Calu3 (cell line): ENCODE data around the gene CLDN14. TPM values are rescaled to one million over a fixed set of nuclear protein-coding genes. Genes with fewer than 3 reads are reported as not detected.

ENCODE experiments used
- BruUV-seq: library from RNA; stranded (reverse); fragments of 400-500 nt; replicated peaks from 2 replicates; lab custom pipeline; 2021; lab: Mats Ljungman, UMichigan
- CTCF ChIA-PET: fragments of 300-600 bp; sonication (Branson Sonifier 250); formaldehyde crosslinking; loops from one replicate; lab custom pipeline; 2022; ENCODE audit warnings: antibody characterized with exemption; lab: Charles Lee
- DNase-seq: peaks from one replicate; pipeline ENCODE4 v3.0.0; 2022
- H3K27ac Mint-ChIP-seq: one replicate; pipeline ENCODE4 v1.8.0; 2022; ENCODE audit warnings: mixed read lengths; ENCODE audit not compliant: unreplicated experiment
- H3K27me3 Mint-ChIP-seq: one replicate; pipeline ENCODE4 v1.8.0; 2022; ENCODE audit warnings: mixed read lengths; ENCODE audit not compliant: unreplicated experiment
- H3K36me3 Mint-ChIP-seq: one replicate; pipeline ENCODE4 v1.8.0; 2022; ENCODE audit warnings: mild to moderate bottlenecking, moderate library complexity, mixed read lengths; ENCODE audit not compliant: insufficient read depth, unreplicated experiment
- H3K4me1 Mint-ChIP-seq: one replicate; pipeline ENCODE4 v1.8.0; 2022; ENCODE audit warnings: mild to moderate bottlenecking, low read depth, mixed read lengths; ENCODE audit not compliant: unreplicated experiment
- H3K4me3 Mint-ChIP-seq: one replicate; pipeline ENCODE4 v1.8.0; 2022; ENCODE audit warnings: mild to moderate bottlenecking, low read depth, moderate library complexity, mixed read lengths; ENCODE audit not compliant: unreplicated experiment
- H3K9me3 Mint-ChIP-seq: one replicate; pipeline ENCODE4 v1.8.0; 2022; ENCODE audit warnings: low read depth, mixed read lengths; ENCODE audit not compliant: unreplicated experiment
- intact Hi-C: fragments of 100-400 bp; cut with micrococcal nuclease; formaldehyde crosslinking; loops from one replicate; pipeline ENCODE4 v1.10.0; 2022; ENCODE audit not compliant: unreplicated experiment
- total RNA-seq: library from RNA; stranded (reverse); gene quantifications from 2 replicates; pipeline ENCODE4 v1.2.3, GENCODE V29; 2022
- TF ChIP-seq, protein P1 (sequence below): fragments of 200-600 bp; IDR thresholded peaks from one replicate; pipeline ENCODE4 v1.8.0; 2022; ENCODE audit warnings: antibody characterized with exemption; ENCODE audit not compliant: unreplicated experiment

The CLDN14 gene
- total RNA-seq, 1 experiment from 2014 or later = not detected

DNA sequence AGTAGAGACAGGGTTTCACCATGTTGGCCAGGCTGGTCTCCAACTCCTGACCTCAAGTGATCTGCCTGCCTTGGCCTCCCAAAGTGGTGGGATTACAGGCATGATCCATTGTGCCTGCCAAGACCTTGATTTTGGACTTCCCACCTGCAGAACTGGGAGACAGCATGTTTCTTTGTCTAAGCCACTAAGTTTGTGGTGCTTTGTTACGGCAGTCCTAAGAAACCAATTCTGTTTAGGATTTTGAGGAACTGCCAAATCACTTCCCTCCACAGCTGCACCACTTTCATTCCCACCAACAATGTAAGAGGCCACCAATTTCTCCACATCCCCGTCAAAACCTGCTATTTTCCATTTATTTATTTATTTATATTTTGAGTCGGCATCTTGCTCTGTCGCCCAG, 48.7 kb downstream of the CLDN14 start:
- TF ChIP-seq, protein P1, sequence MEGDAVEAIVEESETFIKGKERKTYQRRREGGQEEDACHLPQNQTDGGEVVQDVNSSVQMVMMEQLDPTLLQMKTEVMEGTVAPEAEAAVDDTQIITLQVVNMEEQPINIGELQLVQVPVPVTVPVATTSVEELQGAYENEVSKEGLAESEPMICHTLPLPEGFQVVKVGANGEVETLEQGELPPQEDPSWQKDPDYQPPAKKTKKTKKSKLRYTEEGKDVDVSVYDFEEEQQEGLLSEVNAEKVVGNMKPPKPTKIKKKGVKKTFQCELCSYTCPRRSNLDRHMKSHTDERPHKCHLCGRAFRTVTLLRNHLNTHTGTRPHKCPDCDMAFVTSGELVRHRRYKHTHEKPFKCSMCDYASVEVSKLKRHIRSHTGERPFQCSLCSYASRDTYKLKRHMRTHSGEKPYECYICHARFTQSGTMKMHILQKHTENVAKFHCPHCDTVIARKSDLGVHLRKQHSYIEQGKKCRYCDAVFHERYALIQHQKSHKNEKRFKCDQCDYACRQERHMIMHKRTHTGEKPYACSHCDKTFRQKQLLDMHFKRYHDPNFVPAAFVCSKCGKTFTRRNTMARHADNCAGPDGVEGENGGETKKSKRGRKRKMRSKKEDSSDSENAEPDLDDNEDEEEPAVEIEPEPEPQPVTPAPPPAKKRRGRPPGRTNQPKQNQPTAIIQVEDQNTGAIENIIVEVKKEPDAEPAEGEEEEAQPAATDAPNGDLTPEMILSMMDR = no peak
- Mint-ChIP-seq H3K4me3 (peak overlapping the region; percentile 74), H3K9me3 (no peaks in the 10 kb centered on the region), H3K27me3 (no peaks in the 10 kb centered on the region), H3K36me3 (peaks cover 30% of the 10 kb centered on the region), H3K27ac (no peak overlapping the region), H3K4me1 (peaks cover 17% of the 10 kb centered on the region)
- no peak for DNase-seq
- intact Hi-C loops = loop anchor here (5.0 kb wide), 1 partner anchor 41 kb away; no protein-coding TSS in a partner anchor
- BruUV-seq = no TSS peak
- CTCF ChIA-PET = no interaction called here

DNA sequence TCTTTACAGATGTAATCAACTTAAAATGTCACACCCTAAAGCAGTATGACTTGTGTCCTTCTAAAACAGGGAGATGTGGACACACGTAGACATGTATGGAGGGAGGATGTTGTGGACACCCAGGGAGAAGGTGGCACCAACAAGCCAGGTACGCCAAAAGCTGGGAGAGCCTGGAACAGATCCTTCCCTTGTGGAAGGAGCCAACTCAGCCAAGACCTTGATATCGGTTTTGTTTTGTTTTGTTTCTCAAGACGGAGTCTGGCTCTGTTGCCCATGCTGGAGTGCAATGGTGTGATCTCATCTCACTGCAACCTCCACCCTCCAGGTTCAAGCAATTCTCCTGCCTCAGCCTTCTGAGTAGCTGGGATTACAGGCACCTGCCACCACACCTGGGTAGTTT, 49.1 kb downstream of the CLDN14 start:
- no peak for DNase-seq
- Mint-ChIP-seq H3K27me3 (no peaks in the 10 kb centered on the region), H3K9me3 (no peaks in the 10 kb centered on the region), H3K27ac (peak overlapping the region; percentile 89), H3K4me3 (peak overlapping the region; percentile 74), H3K4me1 (peaks cover 17% of the 10 kb centered on the region), H3K36me3 (peaks cover 30% of the 10 kb centered on the region)
- BruUV-seq = no TSS peak
- CTCF ChIA-PET = interaction anchor here (0.7 to 1.4 kb wide), 2 partner anchors 47 to 566 kb away, joined by 4 read pairs; no protein-coding TSS in a partner anchor
- TF ChIP-seq, protein P1 = no peak
- intact Hi-C loops = loop anchor here (5.0 kb wide), 1 partner anchor 41 kb away; no protein-coding TSS in a partner anchor

DNA sequence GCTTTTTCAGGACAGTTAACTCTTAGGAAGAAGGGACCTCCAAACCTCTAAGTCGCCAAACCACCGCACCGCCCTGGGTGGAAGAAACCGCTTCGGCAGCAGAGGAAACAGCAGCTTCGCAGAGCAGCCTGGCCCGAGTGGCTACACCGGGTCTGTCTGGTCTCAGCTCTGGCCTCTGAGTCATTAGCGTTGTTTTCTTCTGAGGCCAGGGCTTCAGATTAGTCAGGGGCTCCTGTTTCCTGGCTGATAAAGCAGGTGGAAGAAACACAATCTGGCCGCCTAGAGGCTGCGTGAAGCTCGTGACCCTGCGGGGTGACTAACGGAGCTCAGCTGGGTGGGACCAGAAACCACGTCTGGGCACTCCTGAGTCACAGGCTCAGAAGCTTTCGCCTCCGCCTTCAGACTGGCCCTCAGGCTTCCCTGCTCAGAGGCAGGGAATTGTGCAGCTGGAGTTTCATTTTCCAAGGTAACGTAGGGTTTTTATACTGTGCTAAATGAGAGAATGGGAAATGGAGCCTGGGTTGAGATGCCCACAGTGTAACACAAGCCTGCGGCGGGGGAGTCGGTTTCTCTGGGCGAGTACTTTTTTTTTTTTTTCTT, 49.9 kb downstream of the CLDN14 start:
- intact Hi-C loops = loop anchor here (5.0 kb wide), 1 partner anchor 42 kb away; no protein-coding TSS in a partner anchor
- H3K4me1 Mint-ChIP-seq = peaks cover 17% of the 10 kb centered on the region
- H3K27ac Mint-ChIP-seq = peak overlapping the region; percentile 89
- BruUV-seq = no TSS peak
- H3K4me3 Mint-ChIP-seq = peak overlapping the region; percentile 74
- no peaks in the 10 kb centered on the region for H3K27me3 Mint-ChIP-seq
- peak; percentile 88 for DNase-seq
- TF ChIP-seq, protein P1 = no peak
- CTCF ChIA-PET = interaction anchor here (0.6 to 1.4 kb wide), 4 partner anchors 8 to 567 kb away, joined by 3 to 4 read pairs (median 4); no protein-coding TSS in a partner anchor
- peaks cover 29% of the 10 kb centered on the region for H3K36me3 Mint-ChIP-seq
- H3K9me3 Mint-ChIP-seq = no peaks in the 10 kb centered on the region

DNA sequence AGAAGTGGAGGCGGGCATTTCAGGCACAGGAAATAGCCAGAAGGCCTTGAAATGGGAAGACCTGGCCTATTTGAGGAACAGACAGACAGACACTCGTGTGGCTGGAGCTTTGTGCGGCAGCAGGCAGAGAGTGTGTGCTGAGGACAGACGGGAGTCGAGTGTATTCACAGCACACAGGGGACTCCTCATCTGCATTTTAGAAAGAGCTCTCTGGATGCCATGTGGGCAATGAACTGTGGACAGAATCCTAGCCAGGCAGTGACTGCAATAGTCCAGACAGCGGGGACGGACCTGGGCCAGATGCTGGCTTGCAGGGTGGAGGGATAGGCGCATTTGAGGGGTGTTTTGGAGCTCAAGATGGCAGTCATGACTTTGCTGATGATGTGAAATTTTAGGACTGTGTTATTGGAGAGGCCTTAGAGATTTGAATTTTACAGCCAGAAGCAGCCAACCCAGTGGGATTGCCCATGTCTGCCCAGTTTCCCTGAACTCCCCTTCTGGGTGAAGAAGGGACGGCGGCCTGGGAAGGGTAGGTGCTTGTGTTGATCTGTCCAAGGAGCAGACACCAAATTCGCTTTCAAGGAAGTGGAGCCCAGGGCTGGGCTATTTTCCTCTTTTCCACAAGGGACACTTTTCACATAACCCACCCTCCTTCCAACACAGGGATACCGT, 51.0 kb downstream of the CLDN14 start:
- Mint-ChIP-seq H3K27ac (peak overlapping the region; percentile 89), H3K27me3 (no peaks in the 10 kb centered on the region), H3K4me3 (peak overlapping the region; percentile 74), H3K36me3 (peaks cover 19% of the 10 kb centered on the region), H3K9me3 (no peaks in the 10 kb centered on the region), H3K4me1 (peaks cover 17% of the 10 kb centered on the region)
- no TSS peak for BruUV-seq
- TF ChIP-seq, protein P1 = no peak
- CTCF ChIA-PET = interaction anchor here (1.2 kb wide), 1 partner anchor 7 kb away, joined by 3 read pairs; no protein-coding TSS in a partner anchor
- DNase-seq = no peak
- intact Hi-C loops = no loop called here
